Panc1 (cell line): Measurements from ENCODE around the gene TTR.

Experiments used
- POLR2AphosphoS5 ChIP-seq: IDR thresholded peaks from 2 replicates; pipeline ENCODE4 v1.6.1; 2012; ENCODE audit warnings: mild to moderate bottlenecking, low read depth, low read length, moderate library complexity
- TCF7L2 ChIP-seq: IDR thresholded peaks from 2 replicates; pipeline ENCODE4 v1.6.1; 2011; ENCODE audit warnings: mild to moderate bottlenecking, low read depth, low read length, inconsistent platforms
- TF ChIP-seq, protein P1 (sequence below): fragments of 450-650 bp; IDR thresholded peaks from 2 replicates; pipeline ENCODE4 v1.5.1; 2017; ENCODE audit warnings: mild to moderate bottlenecking
- TF ChIP-seq, protein P2 (sequence below), 2 experiments: IDR thresholded peaks; 2 replicates each; pipeline ENCODE4 v1.6.1; 2011 to 2012; ENCODE audit warnings: low read depth in 2 of 2, control low read depth in 1 of 2, low read length in 1 of 2, mild to moderate bottlenecking in 1 of 2, moderate library complexity in 1 of 2; ENCODE audit not compliant: insufficient read depth in 1 of 2

DNA sequence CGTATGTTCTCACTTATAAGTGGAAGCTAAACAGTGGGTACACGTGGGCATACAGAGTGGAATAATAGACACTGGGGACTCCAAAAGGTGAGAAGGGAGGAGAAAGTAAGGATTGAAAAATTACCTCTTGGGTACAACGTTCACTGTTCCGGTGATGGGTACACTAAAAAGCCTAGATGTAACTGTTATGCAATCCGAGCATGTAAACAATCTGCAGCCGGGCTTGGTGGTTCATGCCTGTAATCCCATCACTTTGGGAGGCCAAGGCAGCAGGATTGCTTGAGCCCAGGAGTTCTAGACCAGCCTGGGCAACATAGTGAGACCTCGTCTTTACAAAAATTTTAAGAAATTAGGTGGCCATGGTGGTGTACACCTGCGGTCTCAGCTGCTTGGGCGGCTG is 33.1 kb upstream of the TTR start:
- TF ChIP-seq, protein P1, sequence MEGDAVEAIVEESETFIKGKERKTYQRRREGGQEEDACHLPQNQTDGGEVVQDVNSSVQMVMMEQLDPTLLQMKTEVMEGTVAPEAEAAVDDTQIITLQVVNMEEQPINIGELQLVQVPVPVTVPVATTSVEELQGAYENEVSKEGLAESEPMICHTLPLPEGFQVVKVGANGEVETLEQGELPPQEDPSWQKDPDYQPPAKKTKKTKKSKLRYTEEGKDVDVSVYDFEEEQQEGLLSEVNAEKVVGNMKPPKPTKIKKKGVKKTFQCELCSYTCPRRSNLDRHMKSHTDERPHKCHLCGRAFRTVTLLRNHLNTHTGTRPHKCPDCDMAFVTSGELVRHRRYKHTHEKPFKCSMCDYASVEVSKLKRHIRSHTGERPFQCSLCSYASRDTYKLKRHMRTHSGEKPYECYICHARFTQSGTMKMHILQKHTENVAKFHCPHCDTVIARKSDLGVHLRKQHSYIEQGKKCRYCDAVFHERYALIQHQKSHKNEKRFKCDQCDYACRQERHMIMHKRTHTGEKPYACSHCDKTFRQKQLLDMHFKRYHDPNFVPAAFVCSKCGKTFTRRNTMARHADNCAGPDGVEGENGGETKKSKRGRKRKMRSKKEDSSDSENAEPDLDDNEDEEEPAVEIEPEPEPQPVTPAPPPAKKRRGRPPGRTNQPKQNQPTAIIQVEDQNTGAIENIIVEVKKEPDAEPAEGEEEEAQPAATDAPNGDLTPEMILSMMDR: no peak
- TF ChIP-seq TCF7L2: no peak
- no peak for TF ChIP-seq POLR2AphosphoS5
- TF ChIP-seq, protein P2, sequence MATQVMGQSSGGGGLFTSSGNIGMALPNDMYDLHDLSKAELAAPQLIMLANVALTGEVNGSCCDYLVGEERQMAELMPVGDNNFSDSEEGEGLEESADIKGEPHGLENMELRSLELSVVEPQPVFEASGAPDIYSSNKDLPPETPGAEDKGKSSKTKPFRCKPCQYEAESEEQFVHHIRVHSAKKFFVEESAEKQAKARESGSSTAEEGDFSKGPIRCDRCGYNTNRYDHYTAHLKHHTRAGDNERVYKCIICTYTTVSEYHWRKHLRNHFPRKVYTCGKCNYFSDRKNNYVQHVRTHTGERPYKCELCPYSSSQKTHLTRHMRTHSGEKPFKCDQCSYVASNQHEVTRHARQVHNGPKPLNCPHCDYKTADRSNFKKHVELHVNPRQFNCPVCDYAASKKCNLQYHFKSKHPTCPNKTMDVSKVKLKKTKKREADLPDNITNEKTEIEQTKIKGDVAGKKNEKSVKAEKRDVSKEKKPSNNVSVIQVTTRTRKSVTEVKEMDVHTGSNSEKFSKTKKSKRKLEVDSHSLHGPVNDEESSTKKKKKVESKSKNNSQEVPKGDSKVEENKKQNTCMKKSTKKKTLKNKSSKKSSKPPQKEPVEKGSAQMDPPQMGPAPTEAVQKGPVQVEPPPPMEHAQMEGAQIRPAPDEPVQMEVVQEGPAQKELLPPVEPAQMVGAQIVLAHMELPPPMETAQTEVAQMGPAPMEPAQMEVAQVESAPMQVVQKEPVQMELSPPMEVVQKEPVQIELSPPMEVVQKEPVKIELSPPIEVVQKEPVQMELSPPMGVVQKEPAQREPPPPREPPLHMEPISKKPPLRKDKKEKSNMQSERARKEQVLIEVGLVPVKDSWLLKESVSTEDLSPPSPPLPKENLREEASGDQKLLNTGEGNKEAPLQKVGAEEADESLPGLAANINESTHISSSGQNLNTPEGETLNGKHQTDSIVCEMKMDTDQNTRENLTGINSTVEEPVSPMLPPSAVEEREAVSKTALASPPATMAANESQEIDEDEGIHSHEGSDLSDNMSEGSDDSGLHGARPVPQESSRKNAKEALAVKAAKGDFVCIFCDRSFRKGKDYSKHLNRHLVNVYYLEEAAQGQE (IDR thresholded peaks at IDR 0.05; ENCODE audit: insufficient read depth in 1 of 2, low read depth in 2 of 2, low read length in 1 of 2): no peak
